Right cardiac atrium (tissue), 5 donors: ENCODE results near the gene NKAPD1. TPM values are rescaled to one million over a fixed set of nuclear protein-coding genes. Genes with fewer than 3 reads are reported as not detected.
"Not testable (repeated sequence)": the region's sequence is repeated elsewhere in the genome, so short reads cannot be mapped to it uniquely, and the experiment has no call there.

Experiments
- ATAC-seq, 2 donors: fragments of 200-7000 bp; cut with Tn5 transposase; one replicate each; pipeline versions ENCODE4 v1.8.0 to v1.9.1; 2020; ENCODE audit warnings: moderate library complexity in 2 of 2, mild to moderate bottlenecking in 1 of 2
- DNase-seq, 3 donors: peaks; one replicate each; pipeline ENCODE4 v3.0.0-alpha.2; 2020
- H3K27ac ChIP-seq: one replicate; pipeline ENCODE4 v1.5.1; 2013; ENCODE audit warnings: mild to moderate bottlenecking, low read length, control low read depth, moderate library complexity
- H3K27me3 ChIP-seq: one replicate; pipeline ENCODE4 v1.6.1; 2013; ENCODE audit not compliant: control insufficient read depth, insufficient read depth
- H3K4me1 ChIP-seq: one replicate; pipeline ENCODE4 v1.6.1; 2013; ENCODE audit warnings: low read length; ENCODE audit not compliant: control insufficient read depth, insufficient read depth
- H3K4me3 ChIP-seq: one replicate; pipeline ENCODE4 v1.5.1; 2013; ENCODE audit warnings: low read length, control low read depth
- H3K9me3 ChIP-seq: one replicate; pipeline ENCODE4 v1.6.1; 2013; ENCODE audit warnings: low read length; ENCODE audit not compliant: control insufficient read depth
- WGBS: extraction: QIAGEN DNeasy Blood & Tissue Kit; methylation state at CpG from one replicate; pipeline ENCODE4 v1.1.7; 2013; 5-methylcytosine and 5-hydroxymethylcytosine counted together
- intact Hi-C, 4 donors: fragments of 100-400 bp; cut with DNase I; formaldehyde crosslinking; loops; one replicate each; pipeline versions ENCODE4 v1.11.0 to v1.14.0; 2022 to 2023
- long read RNA-seq, 4 donors: library from polyadenylated mRNA; unstranded; transcript quantifications; one replicate each; pipeline ENCODE4 v2.0.0, GENCODE V29; 2020 to 2021
- polyA plus RNA-seq: library from polyadenylated mRNA; stranded (reverse); fragments of 200-250 nt; gene quantifications from one replicate; pipeline ENCODE4 v1.2.3, GENCODE V29; 2013
- total RNA-seq, 4 donors: library from RNA; stranded (reverse); fragmentation: NEBNext Ultra II Directional; extraction: Animal tissue kit (Norgen Biotek cat#: 25700); gene quantifications; one replicate each; pipeline ENCODE4 v1.2.1, GENCODE V29; 2021
- donor health status: healthy with polysubstance abuse.
- donor health status: DM: no; HTN: yes; CAD: no.
- donor health status: DM: no; HTN: no; CAD: no.
- donor health status: DM: no; HTN: yes; CAD: no; lungs with severe emphysema.
- donor health status: DM: yes; HTN: yes; CAD: no.

Gene NKAPD1, protein sequence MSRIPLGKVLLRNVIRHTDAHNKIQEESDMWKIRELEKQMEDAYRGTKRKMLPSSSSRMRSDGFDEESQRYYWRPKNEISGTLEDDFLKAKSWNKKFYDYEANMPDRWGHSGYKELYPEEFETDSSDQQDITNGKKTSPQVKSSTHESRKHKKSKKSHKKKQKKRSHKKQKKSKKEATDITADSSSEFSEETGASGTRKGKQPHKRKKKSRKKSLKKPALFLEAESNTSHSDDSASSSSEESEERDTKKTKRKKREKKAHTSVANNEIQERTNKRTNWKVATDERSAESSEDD
- total RNA-seq (1 to 10 TPM; 8.0 to 9.8 (median 8.3) TPM), polyA plus RNA-seq (5.0 TPM)
- long read RNA-seq, donor 1, partial matches to known transcripts: 0 of 2 reads
- long read RNA-seq, donor 1, other reads (novel, unspliced or antisense): 1 of 2 reads
- long read RNA-seq, donor 2, partial matches to known transcripts: 0 of 4 reads
- long read RNA-seq, donor 2, other reads (novel, unspliced or antisense): 2 of 4 reads
- long read RNA-seq, donor 3, partial matches to known transcripts: 2 of 11 reads
- long read RNA-seq, donor 3, other reads (novel, unspliced or antisense): 7 of 11 reads
- long read RNA-seq, donor 4, partial matches to known transcripts: 0 of 1 reads
- long read RNA-seq, donor 4, other reads (novel, unspliced or antisense): 1 of 1 reads

- Histone ChIP-seq H3K27ac (peak within 1 kb of the TSS; percentile 89), H3K27me3 (no peaks in the 10 kb centered on the region), H3K9me3 (no peaks in the 10 kb centered on the region), H3K4me1 (no peaks in the 10 kb centered on the region), H3K4me3 (peak within 1 kb of the TSS; percentile 83)
- WGBS: under 1% methylated on average over 43 of the region's 43 CpGs
- ATAC-seq (peak; percentile 94), DNase-seq (peak; percentile 81 to 89 (median 87))
- intact Hi-C loops: no loop called here
Measured at GRCh38 chr11:112073941-112074811, at the start of gene NKAPD1, which contains the start of gene PIH1D2. Gene NKAPD1 (plus strand): TSS chr11:112074299. CDS start chr11:112075575, 1,276 bp downstream. Gene PIH1D2 (minus strand): TSS chr11:112074017. CDS start chr11:112073174, 843 bp downstream.

DNA sequence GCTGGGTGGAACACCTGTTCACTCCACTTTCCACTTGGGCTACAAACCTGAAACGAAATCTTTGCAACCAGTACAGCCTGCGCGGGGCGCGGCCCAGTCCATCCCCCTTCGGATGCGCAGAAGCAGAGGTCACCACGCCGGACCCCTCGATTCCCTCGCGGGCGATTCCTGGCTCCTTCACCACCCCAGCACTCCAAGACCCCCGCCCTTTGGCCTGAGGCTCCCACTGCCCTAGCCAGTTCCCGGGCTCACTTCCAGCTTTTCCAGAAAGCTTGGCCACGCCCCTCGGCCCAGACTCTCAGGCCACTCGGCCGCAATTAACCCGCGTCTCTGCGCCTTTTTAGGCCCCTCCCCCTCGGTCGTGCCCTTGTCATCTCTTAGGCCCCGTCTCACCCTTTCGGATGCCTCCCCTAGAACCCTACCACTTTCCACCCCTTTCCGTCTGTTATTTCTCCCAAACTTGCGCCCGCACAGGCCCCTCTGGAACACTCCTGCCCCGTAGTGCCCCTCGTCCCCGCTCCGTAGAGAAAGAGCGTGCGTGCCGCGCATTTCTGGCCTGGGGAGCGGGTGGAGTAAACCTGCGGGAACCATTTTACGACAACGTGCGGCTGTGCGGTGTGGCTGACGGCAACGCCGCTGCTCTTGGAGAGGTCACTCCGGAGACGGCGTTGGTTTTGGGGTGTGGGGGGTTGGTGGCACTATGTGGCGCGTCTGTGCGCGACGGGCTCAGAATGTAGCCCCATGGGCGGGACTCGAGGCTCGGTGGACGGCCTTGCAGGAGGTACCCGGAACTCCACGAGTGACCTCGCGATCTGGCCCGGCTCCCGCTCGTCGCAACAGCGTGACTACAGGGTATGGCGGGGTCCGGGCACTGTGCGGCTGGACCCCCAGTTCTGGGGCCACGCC lies 49.1 kb upstream of the NKAPD1 start, which contains the start of gene DLAT:
TSS of gene DLAT (plus strand) at position 636 of the 906 bp plus-strand sequence. CDS start at position 701, 65 bp downstream.
- ATAC-seq: peak; percentile 93 to 95
- Histone ChIP-seq H3K9me3 (no peaks in the 10 kb centered on the region), H3K27ac (peak within 1 kb of the TSS; percentile 96), H3K27me3 (no peaks in the 10 kb centered on the region), H3K4me3 (peak within 1 kb of the TSS; percentile 83), H3K4me1 (peaks cover 2% of the 10 kb centered on the region)
- DNase-seq: peak; percentile 92 to 96 (median 95)
- intact Hi-C loops: no loop called here
- under 1% methylated on average over 71 of the region's 71 CpGs for WGBS

DNA sequence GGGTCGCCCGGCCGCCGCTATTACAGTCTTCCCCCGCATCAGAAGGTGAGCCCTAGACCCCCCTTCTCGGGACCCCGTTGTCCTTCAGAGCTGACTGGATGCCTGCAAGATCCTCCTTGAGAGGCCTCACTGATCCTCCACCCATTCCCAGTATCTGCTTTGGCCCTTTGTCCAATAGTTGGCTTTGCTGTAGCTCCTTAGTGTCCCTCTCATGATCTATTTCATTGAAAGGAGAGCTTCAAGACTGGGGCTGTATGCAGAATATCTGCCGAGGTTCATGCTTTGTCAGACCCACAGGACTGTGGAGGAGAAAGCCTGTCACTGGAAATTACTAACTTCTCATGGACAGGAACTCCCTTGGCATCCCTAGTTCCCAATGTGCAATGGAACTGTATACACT lies 48.4 kb upstream of the NKAPD1 start:
- under 1% methylated on average over 8 of the region's 8 CpGs for WGBS
- intact Hi-C loops: no loop called here
- ATAC-seq (peak; percentile 38 to 53), DNase-seq (no peak)
- H3K9me3 ChIP-seq: no peaks in the 10 kb centered on the region
- H3K27me3 ChIP-seq: no peaks in the 10 kb centered on the region
- H3K27ac ChIP-seq: peak overlapping the region; percentile 96
- peaks cover 2% of the 10 kb centered on the region for H3K4me1 ChIP-seq
- H3K4me3 ChIP-seq: peak overlapping the region; percentile 83

DNA sequence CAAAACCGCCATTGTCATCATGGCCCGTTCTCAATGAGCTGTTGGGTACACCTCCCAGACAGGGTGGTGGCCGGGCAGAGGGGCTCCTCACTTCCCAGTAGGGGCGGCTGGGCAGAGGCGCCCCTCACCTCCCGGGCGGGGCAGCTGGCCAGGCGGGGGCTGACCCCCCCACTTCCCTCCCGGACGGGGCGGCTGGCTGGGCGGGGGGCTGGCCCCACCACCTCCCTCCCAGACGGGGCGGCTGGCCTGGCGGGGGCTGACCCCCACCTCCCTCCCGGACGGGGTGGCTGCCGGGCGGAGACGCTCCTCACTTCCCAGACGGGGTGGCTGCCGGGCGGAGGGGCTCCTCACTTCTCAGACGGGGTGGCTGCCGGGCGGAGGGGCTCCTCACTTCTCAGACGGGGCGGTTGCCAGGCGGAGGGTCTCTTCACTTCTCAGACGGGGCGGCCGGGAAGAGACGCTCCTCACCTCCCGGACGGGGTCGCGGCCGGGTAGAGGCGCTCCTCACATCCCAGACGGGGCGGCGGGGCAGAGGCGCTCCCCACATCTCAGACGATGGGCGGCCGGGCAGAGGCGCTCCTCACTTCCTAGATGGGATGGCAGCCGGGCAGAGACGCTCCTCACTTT lies 47.2 kb upstream of the NKAPD1 start:
- ATAC-seq, H3K9me3 ChIP-seq, H3K27me3 ChIP-seq, H3K4me1 ChIP-seq, intact Hi-C loops, H3K27ac ChIP-seq, H3K4me3 ChIP-seq: not testable (repeated sequence)
- WGBS: 96% methylated on average over 37 of the region's 49 CpGs
- peak in 2 of 3 donors; percentile 37 to 57 for DNase-seq

GRCh38 chr11:112029460-112029859 lies 44.6 kb upstream of the NKAPD1 start:
- H3K4me1 ChIP-seq: no peaks in the 10 kb centered on the region
- no peak overlapping the region for H3K4me3 ChIP-seq
- no peaks in the 10 kb centered on the region for H3K9me3 ChIP-seq
- DNase-seq: no peak
- no peak for ATAC-seq
- no peak overlapping the region for H3K27ac ChIP-seq
- H3K27me3 ChIP-seq: no peaks in the 10 kb centered on the region
- intact Hi-C loops: no loop called here
- WGBS: 94% methylated on average over 2 of the region's 2 CpGs

DNA sequence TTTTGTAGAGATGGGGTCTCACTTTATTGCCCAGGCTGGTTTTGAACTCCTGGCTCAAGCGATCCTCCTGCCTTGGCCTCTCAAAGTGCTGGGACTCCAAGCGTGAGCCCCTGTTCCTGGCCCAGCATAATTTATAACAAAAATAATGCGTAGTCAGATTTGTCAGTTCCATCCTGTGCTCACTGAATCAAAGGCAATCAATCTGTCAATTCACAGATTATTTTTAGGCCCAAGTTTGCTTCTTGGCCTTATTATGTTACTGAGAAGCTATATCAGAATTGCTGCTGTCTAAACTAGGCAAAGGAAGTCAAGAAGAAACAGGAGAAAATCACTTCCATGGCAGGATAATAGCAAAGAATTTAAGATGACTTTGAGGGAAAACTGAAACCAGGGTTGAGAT lies 40.2 kb upstream of the NKAPD1 start:
- WGBS: 98% methylated on average over 3 of the region's 3 CpGs
- Histone ChIP-seq H3K4me3 (no peak overlapping the region), H3K9me3 (no peaks in the 10 kb centered on the region), H3K27me3 (no peaks in the 10 kb centered on the region), H3K27ac (no peak overlapping the region), H3K4me1 (no peaks in the 10 kb centered on the region)
- ATAC-seq (no peak), DNase-seq (peak in 1 of 3 donors; percentile 11)
- intact Hi-C loops: no loop called here

DNA sequence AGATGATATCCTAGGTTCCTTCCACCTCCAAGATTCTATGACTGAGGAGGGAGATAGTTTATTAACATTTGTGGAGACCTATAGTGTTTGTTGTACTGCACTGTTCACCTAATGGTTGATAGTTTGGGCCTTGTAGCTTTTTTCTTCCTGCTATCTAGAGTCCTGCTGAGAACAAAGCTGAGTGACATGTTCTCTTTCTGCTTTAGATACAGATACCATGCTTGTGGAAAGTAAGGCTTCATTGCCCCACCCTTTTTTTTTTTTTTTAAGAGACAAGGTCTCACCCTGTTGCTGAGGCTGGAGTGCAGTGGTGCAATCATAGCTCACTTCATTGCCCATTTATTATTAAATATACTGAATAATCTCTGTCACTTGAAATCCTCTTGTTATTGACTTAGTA lies 36.6 kb upstream of the NKAPD1 start:
- no peak for ATAC-seq
- DNase-seq: no peak
- Histone ChIP-seq H3K4me3 (no peak overlapping the region), H3K27ac (no peak overlapping the region), H3K9me3 (no peaks in the 10 kb centered on the region), H3K4me1 (no peaks in the 10 kb centered on the region), H3K27me3 (no peaks in the 10 kb centered on the region)
- intact Hi-C loops: no loop called here

DNA sequence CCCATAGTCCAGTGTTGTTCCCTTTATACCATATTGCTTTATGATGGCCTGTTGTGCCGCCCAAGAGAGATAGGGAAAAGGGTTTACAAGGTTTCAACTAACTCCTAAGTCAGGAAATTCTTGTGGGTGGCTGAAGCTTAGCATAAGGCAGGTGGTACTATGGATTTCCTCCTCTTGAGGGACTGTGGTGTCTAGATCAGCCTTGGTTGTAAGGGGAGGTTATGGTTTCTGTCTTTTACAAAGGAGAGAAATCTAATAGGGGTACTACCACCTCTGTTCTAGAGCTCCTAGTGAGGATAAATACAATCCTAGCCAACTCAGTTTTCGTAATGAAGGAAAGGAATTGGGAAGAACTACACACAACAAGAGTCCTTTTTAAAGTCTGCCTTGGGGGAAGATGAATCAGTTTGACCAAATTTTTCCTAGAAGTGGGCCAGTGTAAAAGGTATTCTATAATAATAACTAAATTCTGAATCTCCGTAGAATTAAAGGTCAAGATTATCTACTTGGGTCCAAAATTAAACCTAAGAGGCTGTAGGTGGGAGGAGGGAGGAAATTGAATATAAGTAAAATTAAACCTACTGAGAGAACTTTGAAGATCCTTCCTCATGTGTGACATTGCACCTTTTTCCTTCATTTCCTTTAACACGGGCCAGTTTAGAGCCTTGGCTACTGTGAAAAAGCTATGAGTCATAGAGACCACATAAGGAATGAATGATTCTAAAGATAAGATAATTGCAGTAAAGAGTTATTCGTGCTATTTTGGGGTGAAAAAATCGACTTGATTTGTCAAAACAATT lies 31.7 kb upstream of the NKAPD1 start:
- H3K4me3 ChIP-seq: no peak overlapping the region
- no peaks in the 10 kb centered on the region for H3K4me1 ChIP-seq
- intact Hi-C loops: no loop called here
- no peaks in the 10 kb centered on the region for H3K9me3 ChIP-seq
- no peak overlapping the region for H3K27ac ChIP-seq
- DNase-seq (no peak), ATAC-seq (no peak)
- H3K27me3 ChIP-seq: no peaks in the 10 kb centered on the region
- 62% methylated on average over 6 of the region's 6 CpGs for WGBS

- 94% methylated on average over 2 of the region's 2 CpGs for WGBS
- no peak overlapping the region for H3K4me3 ChIP-seq
- H3K9me3 ChIP-seq: no peaks in the 10 kb centered on the region
- no peaks in the 10 kb centered on the region for H3K4me1 ChIP-seq
- H3K27ac ChIP-seq: no peak overlapping the region
- no peaks in the 10 kb centered on the region for H3K27me3 ChIP-seq
- ATAC-seq: no peak
- intact Hi-C loops: no loop called here
- DNase-seq: no peak
Measured at GRCh38 chr11:112042961-112043304, 31.2 kb upstream of the NKAPD1 start.
